ENCODE results near the gene NRF1. TPM values are rescaled to one million over a fixed set of nuclear protein-coding genes. Genes with fewer than 3 reads are reported as not detected.

NRF1 gene
- total RNA-seq, 4 donors from 2014 or later = 12.3 to 26.2 (median 19.7) TPM

DNA sequence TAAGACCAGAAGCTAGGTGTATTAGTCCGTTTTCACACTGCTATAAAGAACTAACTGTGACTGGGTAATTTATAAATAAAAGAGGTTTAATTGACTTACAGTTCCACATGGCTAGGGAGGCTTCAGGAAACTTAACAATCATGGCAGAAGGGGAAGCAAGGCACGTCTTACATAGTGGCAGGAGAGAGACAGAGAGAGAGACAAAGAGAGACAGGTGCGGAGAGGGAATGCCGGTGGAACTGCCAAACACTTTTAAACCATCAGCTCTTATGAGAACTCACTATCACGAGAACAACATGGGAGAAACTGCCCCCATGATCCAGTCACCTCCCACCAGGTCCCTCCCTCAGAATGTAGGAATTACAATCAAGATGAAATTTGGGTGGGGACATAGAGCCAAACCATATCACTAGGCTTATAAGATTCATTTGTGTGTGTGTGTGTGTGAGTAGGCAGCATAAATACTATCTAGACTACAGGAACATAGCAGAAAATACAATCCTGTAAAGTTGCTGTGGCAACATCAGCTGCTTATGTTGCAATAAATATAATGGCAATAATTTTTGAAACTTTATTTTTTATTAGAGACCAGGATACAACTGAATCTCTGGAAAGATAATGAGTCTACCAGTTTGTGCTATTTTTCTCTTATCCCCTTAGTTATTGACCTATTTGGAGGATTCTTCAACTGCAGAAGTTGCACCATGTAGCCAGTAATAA lies 77.1 kb downstream of the NRF1 start:
- H3K27ac ChIP-seq = no peak overlapping the region
- DNase-seq (ENCODE audit: low spot score in 2 of 2) = no peak
- no peaks in the 10 kb centered on the region for H3K4me1 ChIP-seq
- no peaks in the 10 kb centered on the region for H3K27me3 ChIP-seq
- no peaks in the 10 kb centered on the region for H3K9me3 ChIP-seq
- H3K4me3 ChIP-seq = no peak overlapping the region
- no peak for TF ChIP-seq EP300 (IDR thresholded peaks at IDR 0.05)
- TF ChIP-seq, protein P1, sequence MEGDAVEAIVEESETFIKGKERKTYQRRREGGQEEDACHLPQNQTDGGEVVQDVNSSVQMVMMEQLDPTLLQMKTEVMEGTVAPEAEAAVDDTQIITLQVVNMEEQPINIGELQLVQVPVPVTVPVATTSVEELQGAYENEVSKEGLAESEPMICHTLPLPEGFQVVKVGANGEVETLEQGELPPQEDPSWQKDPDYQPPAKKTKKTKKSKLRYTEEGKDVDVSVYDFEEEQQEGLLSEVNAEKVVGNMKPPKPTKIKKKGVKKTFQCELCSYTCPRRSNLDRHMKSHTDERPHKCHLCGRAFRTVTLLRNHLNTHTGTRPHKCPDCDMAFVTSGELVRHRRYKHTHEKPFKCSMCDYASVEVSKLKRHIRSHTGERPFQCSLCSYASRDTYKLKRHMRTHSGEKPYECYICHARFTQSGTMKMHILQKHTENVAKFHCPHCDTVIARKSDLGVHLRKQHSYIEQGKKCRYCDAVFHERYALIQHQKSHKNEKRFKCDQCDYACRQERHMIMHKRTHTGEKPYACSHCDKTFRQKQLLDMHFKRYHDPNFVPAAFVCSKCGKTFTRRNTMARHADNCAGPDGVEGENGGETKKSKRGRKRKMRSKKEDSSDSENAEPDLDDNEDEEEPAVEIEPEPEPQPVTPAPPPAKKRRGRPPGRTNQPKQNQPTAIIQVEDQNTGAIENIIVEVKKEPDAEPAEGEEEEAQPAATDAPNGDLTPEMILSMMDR (IDR thresholded peaks at IDR 0.05) = no peak
- TF ChIP-seq POLR2A (IDR thresholded peaks at IDR 0.05) = no peak
- peaks cover 0 to 56% (median 4%) of the 10 kb centered on the region in 3 donors for H3K36me3 ChIP-seq
- 88 to 91% methylated on average over 5 of the region's 5 CpGs for WGBS, 2 donors

- no peaks in the 10 kb centered on the region for H3K4me1 ChIP-seq
- WGBS, 2 donors = 96 to 98% methylated on average over 6 of the region's 6 CpGs
- no peak overlapping the region for H3K4me3 ChIP-seq
- no peak for DNase-seq (ENCODE audit: low spot score in 2 of 2)
- H3K27ac ChIP-seq = no peak overlapping the region
- no peak for TF ChIP-seq POLR2A (IDR thresholded peaks at IDR 0.05)
- TF ChIP-seq, protein P1 (IDR thresholded peaks at IDR 0.05) = no peak
- no peak for TF ChIP-seq EP300 (IDR thresholded peaks at IDR 0.05)
- H3K27me3 ChIP-seq = no peaks in the 10 kb centered on the region
- H3K9me3 ChIP-seq = no peaks in the 10 kb centered on the region
- H3K36me3 ChIP-seq = peaks cover 0 to 59% (median 4%) of the 10 kb centered on the region in 3 donors
These were observed 78.6 kb downstream of the NRF1 start for GRCh38 chr7:129689995-129690581.

GRCh38 chr7:129690701-129691100 lies 79.2 kb downstream of the NRF1 start:
- TF ChIP-seq EP300 (IDR thresholded peaks at IDR 0.05) (no peak), POLR2A (IDR thresholded peaks at IDR 0.05) (no peak)
- TF ChIP-seq, protein P1 (IDR thresholded peaks at IDR 0.05) = no peak
- Histone ChIP-seq H3K36me3 (peaks cover 0 to 59% (median 4%) of the 10 kb centered on the region in 3 donors), H3K27ac (no peak overlapping the region), H3K4me1 (no peaks in the 10 kb centered on the region), H3K9me3 (no peaks in the 10 kb centered on the region), H3K27me3 (no peaks in the 10 kb centered on the region), H3K4me3 (no peak overlapping the region)
- WGBS, 2 donors = 75 to 94% methylated on average over 4 of the region's 4 CpGs
- DNase-seq (ENCODE audit: low spot score in 2 of 2) = no peak

GRCh38 chr7:129698516-129699418 lies 87.2 kb downstream of the NRF1 start:
- no peak for TF ChIP-seq POLR2A (IDR thresholded peaks at IDR 0.05)
- TF ChIP-seq, protein P1 (IDR thresholded peaks at IDR 0.05) = no peak
- no peak for TF ChIP-seq EP300 (IDR thresholded peaks at IDR 0.05)
- Histone ChIP-seq H3K27me3 (no peaks in the 10 kb centered on the region), H3K27ac (no peak overlapping the region), H3K9me3 (no peaks in the 10 kb centered on the region), H3K4me3 (no peak overlapping the region), H3K4me1 (peaks cover 0 to 14% (median 0%) of the 10 kb centered on the region in 4 donors), H3K36me3 (peaks cover 0 to 10% (median 0%) of the 10 kb centered on the region in 3 donors)
- 92 to 95% methylated on average over 3 of the region's 3 CpGs for WGBS, 2 donors
- DNase-seq (ENCODE audit: low spot score in 2 of 2) = no peak

All from tibial nerve (tissue), 4 donors.